ENCODE measurements around the gene KRTAP24-1. TPM values are rescaled to one million over a fixed set of nuclear protein-coding genes. Genes with fewer than 3 reads are reported as not detected.

The KRTAP24-1 gene, protein sequence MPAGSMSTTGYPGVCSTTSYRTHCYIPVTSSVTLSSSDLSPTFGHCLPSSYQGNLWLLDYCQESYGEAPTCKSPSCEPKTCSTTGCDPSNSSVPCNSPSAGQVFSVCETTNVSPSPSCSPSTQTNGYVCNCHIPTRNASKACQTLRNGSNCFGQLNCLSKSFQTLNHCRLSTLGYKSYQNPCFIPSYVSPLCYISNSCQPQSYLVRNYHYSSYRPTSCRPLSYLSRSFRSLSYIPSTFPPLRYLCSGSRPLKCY
- total RNA-seq: not detected
- long read RNA-seq: 0 reads

DNA sequence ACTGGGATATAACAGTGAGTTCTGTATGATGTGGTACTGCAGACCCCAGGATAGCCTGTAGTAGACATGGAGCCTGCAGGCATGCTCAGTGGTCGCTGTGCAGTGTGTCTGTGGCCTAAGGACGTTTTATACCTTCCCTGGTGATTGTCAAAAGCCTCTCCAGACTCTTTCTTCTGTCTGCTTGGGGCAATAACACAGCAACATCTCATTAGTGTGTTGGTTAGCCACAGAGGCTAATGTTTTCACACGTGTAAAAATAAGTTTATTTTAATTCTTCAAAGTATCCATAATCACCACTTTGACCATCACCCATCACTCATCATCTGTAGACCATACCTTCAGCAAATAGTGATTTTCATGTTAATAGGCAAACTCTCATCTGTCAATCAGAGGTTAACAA is at the start of gene KRTAP24-1:
Gene KRTAP24-1, minus strand, starts transcription at position 101 of the 400 bp plus-strand sequence. Its CDS starts 18 bp downstream, at position 83.
- intact Hi-C loops (cut with DNase I): no loop called here
- TF ChIP-seq, protein P1, sequence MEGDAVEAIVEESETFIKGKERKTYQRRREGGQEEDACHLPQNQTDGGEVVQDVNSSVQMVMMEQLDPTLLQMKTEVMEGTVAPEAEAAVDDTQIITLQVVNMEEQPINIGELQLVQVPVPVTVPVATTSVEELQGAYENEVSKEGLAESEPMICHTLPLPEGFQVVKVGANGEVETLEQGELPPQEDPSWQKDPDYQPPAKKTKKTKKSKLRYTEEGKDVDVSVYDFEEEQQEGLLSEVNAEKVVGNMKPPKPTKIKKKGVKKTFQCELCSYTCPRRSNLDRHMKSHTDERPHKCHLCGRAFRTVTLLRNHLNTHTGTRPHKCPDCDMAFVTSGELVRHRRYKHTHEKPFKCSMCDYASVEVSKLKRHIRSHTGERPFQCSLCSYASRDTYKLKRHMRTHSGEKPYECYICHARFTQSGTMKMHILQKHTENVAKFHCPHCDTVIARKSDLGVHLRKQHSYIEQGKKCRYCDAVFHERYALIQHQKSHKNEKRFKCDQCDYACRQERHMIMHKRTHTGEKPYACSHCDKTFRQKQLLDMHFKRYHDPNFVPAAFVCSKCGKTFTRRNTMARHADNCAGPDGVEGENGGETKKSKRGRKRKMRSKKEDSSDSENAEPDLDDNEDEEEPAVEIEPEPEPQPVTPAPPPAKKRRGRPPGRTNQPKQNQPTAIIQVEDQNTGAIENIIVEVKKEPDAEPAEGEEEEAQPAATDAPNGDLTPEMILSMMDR (IDR thresholded peaks at IDR 0.05): no peak
- H3K27ac ChIP-seq: no peak within 1 kb of the TSS
- no peaks in the 10 kb centered on the region for H3K4me1 ChIP-seq
- DNase-seq (no peak), ATAC-seq (no peak)
- no peaks in the 10 kb centered on the region for H3K27me3 ChIP-seq (ENCODE audit: low read depth)
- H3K36me3 ChIP-seq: no peaks in the 10 kb centered on the region
- H3K4me3 ChIP-seq: no peak within 1 kb of the TSS
- no peaks in the 10 kb centered on the region for H3K9me3 ChIP-seq

DNA sequence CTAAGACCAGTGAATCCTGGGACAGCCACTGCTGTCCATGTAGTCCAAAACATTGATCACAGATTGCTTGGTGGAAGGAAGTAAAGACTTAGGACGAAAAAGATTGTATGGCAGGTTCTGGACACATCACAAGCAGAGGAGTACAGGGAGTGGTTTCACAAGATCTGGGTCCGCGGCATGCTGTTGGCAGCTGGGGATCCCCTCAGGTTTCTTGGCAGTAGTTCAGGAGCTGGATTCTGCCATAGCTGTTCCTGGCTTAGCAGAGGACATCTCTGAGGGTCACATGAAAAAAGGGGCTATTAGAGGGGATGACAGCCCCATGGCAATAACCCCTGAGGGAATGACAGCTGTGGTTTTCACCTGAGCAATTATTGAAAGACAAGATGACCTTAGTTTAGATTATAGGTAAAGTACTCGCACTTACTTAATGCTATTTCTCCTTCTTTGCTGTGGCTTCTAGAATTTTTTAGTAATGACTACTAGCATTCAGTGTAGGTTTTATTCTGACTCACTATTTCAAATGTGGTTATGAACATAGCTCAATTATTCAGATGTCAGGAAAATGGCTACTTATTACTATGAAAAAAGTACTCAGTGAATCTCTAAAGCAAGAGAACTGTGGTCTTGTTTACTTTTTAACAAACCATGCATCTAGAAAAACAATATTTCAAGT is 46.6 kb upstream of the KRTAP24-1 start:
- Histone ChIP-seq H3K9me3 (no peaks in the 10 kb centered on the region), H3K27ac (no peak overlapping the region), H3K4me3 (no peak overlapping the region), H3K4me1 (no peaks in the 10 kb centered on the region), H3K36me3 (no peaks in the 10 kb centered on the region), H3K27me3 (ENCODE audit: low read depth) (no peaks in the 10 kb centered on the region)
- DNase-seq (no peak), ATAC-seq (no peak)
- intact Hi-C loops (cut with DNase I): no loop called here
- TF ChIP-seq, protein P1 (IDR thresholded peaks at IDR 0.05): no peak

DNA sequence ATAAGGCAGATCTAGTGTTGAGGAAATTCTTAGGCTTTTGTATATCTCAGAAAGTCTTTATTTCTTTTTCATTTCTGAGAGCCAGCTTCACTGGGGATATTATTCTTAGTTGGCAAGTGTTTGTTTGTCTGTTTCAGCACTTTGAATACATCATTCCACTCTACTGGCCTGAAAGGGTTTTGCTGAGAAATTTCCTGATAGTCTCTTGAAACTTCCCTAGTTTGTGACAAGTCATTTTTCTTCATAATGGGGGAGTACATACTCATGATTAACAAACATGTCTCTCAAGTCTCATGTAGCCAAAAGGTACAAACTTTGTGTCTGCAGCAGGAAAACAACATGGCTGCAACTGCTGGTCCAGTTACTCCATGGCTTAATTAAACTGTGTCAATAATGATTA is 43.6 kb upstream of the KRTAP24-1 start:
- ATAC-seq (no peak), DNase-seq (no peak)
- intact Hi-C loops (cut with DNase I): no loop called here
- Histone ChIP-seq H3K27ac (no peak overlapping the region), H3K4me3 (no peak overlapping the region), H3K9me3 (no peaks in the 10 kb centered on the region), H3K36me3 (no peaks in the 10 kb centered on the region), H3K4me1 (no peaks in the 10 kb centered on the region), H3K27me3 (ENCODE audit: low read depth) (no peaks in the 10 kb centered on the region)
- TF ChIP-seq, protein P1 (IDR thresholded peaks at IDR 0.05): no peak

DNA sequence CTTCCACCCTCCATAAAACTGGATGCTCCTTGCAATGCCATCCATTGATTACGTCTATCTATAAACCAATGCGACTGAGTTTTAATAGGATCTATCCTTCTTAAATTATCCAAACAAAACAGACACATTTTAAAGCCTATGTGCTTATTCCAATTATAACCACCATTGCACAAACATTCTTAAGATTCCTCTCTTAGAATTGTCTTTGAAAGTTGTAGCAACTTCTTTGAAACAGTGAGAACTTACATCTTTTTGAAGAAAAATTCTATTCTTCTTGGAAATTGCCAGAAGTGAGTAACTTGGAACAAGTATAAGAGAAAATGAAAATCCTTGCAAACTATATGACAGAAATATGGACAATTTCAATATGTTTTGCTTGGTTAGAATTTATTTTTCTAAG is 37.5 kb upstream of the KRTAP24-1 start, which contains the start of gene KRTAP26-1:
Gene KRTAP26-1, minus strand, starts transcription at position 101 of the 400 bp plus-strand sequence. CDS start 280 bp downstream, outside the sequence.
- Histone ChIP-seq H3K4me1 (no peaks in the 10 kb centered on the region), H3K4me3 (no peak within 1 kb of the TSS), H3K27ac (no peak within 1 kb of the TSS), H3K36me3 (no peaks in the 10 kb centered on the region), H3K9me3 (no peaks in the 10 kb centered on the region), H3K27me3 (ENCODE audit: low read depth) (no peaks in the 10 kb centered on the region)
- no peak for ATAC-seq
- TF ChIP-seq, protein P1 (IDR thresholded peaks at IDR 0.05): no peak
- intact Hi-C loops (cut with DNase I): no loop called here
- DNase-seq: no peak

DNA sequence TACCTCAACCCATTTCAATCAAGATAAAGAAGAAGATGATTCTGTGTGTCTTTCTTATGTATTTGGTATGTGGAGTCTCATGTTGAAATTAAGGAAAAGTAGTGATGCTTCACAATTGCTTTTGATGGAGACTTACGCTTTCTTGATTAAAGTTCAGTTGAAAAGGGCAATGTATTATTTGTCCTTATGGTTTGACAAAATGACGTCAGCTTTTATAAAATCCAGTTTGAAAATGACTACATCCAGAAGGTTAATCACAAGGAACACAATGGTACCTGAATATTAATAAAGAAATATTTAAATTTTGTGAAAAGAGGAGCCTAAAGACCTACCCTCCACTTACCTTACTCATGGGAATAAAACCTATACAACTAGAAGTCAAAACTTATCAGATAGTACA is 33.0 kb upstream of the KRTAP24-1 start:
- no peak overlapping the region for H3K27ac ChIP-seq
- ATAC-seq: no peak
- H3K4me3 ChIP-seq: no peak overlapping the region
- no peaks in the 10 kb centered on the region for H3K9me3 ChIP-seq
- intact Hi-C loops (cut with DNase I): no loop called here
- TF ChIP-seq, protein P1 (IDR thresholded peaks at IDR 0.05): no peak
- no peak for DNase-seq
- peaks cover 4% of the 10 kb centered on the region for H3K27me3 ChIP-seq (ENCODE audit: low read depth)
- H3K36me3 ChIP-seq: no peaks in the 10 kb centered on the region
- H3K4me1 ChIP-seq: no peaks in the 10 kb centered on the region

Measured in lower lobe of right lung (tissue), 2 donors.